Activated T-helper 1 cell treated with anti-CD3 and anti-CD28 coated beads, Interleukin-12 subunit alpha, Interleukin-12 subunit beta, Interleukin-2, Interleukin-4 antibody, amounts not matched to agents 30 ng/mL and 10 ng/mL and 1 ng/mL, durations not matched to agents 14 hours and 24 hours and 36 hours (primary cell): Measurements from ENCODE around the gene LRRC47. TPM values are rescaled to one million over a fixed set of nuclear protein-coding genes. Genes with fewer than 3 reads are reported as not detected.

Source experiments
- DNase-seq: peaks from one replicate; pipeline ENCODE4 v3.0.0; 2021; ENCODE audit warnings: low spot score
- H3K27ac Mint-ChIP-seq: one replicate; pipeline ENCODE4 v1.8.0; 2021; ENCODE audit warnings: mild to moderate bottlenecking, mixed read lengths
- H3K27me3 Mint-ChIP-seq: one replicate; pipeline ENCODE4 v1.8.0; 2022; ENCODE audit warnings: mild to moderate bottlenecking, moderate library complexity, mixed read lengths; ENCODE audit not compliant: insufficient read depth
- H3K36me3 Mint-ChIP-seq: one replicate; pipeline ENCODE4 v1.8.0; 2021; ENCODE audit warnings: low read depth, mixed read lengths
- H3K4me1 Mint-ChIP-seq: one replicate; pipeline ENCODE4 v1.8.0; 2021; ENCODE audit warnings: low read depth, mixed read lengths
- H3K4me3 Mint-ChIP-seq: one replicate; pipeline ENCODE4 v1.8.0; 2021; ENCODE audit warnings: mild to moderate bottlenecking, moderate library complexity, mixed read lengths
- H3K9me3 Mint-ChIP-seq: one replicate; pipeline ENCODE4 v1.8.0; 2021; ENCODE audit warnings: mixed read lengths
- intact Hi-C: fragments of 100-400 bp; cut with micrococcal nuclease; formaldehyde crosslinking; loops from one replicate; pipeline ENCODE4 v1.15.1; 2024
- total RNA-seq: library from RNA; stranded (reverse); gene quantifications from 2 replicates; pipeline ENCODE4 v1.2.3, GENCODE V29; 2022

The LRRC47 gene
- total RNA-seq, 1 donor from 2014 or later = 50.1 TPM

DNA sequence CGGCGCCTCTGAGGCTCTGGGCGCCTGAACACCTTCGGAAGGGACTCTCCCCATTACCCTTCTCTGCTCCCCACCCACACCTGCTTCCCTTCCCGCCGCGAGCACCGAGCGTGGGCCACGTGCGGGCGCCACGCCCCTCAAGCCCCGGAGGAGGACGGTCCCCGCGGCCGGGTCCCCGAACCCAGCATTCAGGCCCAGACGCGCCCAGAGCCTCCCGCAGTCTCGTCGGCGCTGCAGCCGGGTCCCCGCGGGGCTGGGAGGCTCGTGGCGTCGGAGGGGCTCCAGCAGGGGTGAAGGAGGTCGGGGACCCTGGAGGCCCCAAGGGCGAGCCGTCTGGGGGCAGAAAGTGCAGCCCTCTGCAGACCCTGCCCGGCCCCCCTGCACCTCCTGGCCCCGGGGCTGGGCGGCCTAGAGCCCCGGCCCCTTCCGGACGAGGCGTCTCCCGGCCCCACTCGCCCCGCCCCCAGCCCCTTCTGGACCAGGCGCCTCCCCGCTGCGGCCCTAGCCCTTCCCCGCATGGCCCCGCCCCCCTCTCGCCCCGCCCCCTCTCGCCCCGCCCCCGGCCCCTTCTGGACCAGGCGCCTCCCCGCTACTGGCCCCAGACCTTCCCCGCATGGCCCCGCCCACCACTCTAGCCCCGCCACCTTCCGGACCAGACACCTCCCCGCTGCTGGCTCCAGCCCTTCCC, 24.1 kb downstream of the LRRC47 start:
- no peaks in the 10 kb centered on the region for H3K9me3 Mint-ChIP-seq
- no peaks in the 10 kb centered on the region for H3K36me3 Mint-ChIP-seq
- intact Hi-C loops = loop anchor here (1.0 to 10.0 kb wide), 7 partner anchors 24 to 1570 kb away; partner anchors contain the start of genes C1orf174, CEP104, DFFB and LRRC47
- DNase-seq = peak; percentile 80
- peak overlapping the region; percentile 75 for H3K4me3 Mint-ChIP-seq
- peaks cover 9% of the 10 kb centered on the region for H3K27me3 Mint-ChIP-seq
- H3K27ac Mint-ChIP-seq = peak overlapping the region; percentile 52
- peaks cover 8% of the 10 kb centered on the region for H3K4me1 Mint-ChIP-seq

DNA sequence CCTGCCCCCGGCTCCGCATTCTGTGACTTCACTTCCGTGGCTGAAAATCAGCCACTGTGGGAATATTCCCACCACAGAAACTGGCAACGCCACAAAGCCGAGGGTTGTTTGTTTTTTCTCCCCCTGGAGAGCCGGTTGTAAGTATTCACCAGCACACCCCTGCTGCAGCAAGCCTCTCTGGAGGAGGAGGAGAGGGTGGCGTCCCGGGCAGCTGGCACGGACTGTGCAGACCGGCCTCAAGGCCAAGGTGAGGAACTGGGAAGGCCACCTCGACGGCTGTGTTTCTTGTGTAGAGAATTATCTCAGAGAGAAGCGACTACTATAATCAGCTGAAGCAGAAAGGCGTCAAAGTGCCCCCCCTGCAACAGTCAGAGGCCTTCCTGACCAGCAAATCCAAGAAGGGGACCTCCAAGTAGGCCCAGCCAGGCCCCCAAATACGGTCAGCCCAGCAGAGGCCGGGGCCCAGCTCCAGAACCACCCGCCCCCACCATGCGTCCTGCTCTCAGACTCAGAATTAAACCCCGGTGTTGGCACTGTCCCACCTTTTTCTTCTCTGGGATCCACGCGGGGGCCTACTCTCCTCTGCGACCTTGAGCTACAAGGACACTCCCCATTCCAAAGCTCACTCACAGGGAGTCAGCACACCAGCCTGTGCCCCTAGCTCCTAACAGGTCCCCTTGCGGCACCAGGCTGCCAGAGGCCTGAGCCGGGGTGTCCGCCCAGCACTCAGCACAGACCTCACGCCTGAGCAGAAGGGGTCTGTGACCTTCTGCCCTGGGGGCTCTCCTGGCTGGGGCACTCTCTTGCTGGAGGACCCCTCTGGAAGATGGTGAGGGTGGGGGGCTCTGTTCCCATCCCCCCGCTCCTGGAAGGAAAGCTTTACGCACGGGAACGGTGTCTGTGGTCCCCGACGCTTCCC, 24.9 kb downstream of the LRRC47 start:
- intact Hi-C loops = loop anchor here (1.0 to 10.0 kb wide), 7 partner anchors 24 to 1569 kb away; partner anchors contain the start of genes C1orf174, CEP104, DFFB and LRRC47
- no peak for DNase-seq
- Mint-ChIP-seq H3K36me3 (no peaks in the 10 kb centered on the region), H3K4me3 (peak overlapping the region; percentile 75), H3K9me3 (no peaks in the 10 kb centered on the region), H3K27me3 (peaks cover 9% of the 10 kb centered on the region), H3K4me1 (peaks cover 8% of the 10 kb centered on the region), H3K27ac (peak overlapping the region; percentile 52)

DNA sequence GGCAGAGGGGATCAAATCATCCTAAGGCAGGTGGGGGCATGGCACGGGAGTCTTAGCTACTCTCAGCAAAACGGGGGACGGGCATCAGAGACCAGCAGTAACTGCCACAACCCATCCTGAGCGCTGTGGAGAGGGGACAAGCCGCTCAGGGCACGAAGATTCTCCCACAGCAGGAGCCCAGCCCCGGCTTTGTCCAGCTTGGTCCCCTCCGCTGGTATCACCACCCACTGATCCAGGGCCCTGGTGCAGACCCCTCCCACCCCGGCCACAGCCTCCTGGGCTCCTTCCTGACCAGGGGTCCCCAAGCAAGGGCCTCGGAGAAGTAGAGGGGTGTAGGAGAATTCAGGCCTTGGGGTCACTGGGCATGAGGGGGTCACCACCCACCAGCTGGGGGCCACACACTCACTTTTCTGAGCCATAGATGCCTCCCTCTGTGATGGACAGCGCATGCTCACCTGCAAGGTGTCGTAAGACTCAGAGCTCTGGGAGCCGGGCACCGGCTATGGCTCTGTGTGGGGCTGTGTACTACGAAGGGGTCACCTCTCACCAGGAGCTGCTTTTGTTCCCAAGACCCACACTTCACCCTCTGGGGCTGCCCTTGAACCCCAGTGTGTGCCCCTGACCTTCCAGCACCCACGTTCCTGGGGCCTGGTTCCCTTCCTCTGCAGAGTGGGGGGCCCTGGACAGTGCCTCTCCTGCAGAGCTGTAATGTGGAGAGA, 26.1 kb downstream of the LRRC47 start:
- intact Hi-C loops = loop anchor here (5.0 to 10.0 kb wide), 2 partner anchors 145 to 1568 kb away; partner anchors contain the start of gene TPRG1L
- no peak for DNase-seq
- Mint-ChIP-seq H3K4me1 (peaks cover 5% of the 10 kb centered on the region), H3K9me3 (no peaks in the 10 kb centered on the region), H3K27ac (no peak overlapping the region), H3K27me3 (peaks cover 9% of the 10 kb centered on the region), H3K36me3 (no peaks in the 10 kb centered on the region), H3K4me3 (peak overlapping the region; percentile 10)

DNA sequence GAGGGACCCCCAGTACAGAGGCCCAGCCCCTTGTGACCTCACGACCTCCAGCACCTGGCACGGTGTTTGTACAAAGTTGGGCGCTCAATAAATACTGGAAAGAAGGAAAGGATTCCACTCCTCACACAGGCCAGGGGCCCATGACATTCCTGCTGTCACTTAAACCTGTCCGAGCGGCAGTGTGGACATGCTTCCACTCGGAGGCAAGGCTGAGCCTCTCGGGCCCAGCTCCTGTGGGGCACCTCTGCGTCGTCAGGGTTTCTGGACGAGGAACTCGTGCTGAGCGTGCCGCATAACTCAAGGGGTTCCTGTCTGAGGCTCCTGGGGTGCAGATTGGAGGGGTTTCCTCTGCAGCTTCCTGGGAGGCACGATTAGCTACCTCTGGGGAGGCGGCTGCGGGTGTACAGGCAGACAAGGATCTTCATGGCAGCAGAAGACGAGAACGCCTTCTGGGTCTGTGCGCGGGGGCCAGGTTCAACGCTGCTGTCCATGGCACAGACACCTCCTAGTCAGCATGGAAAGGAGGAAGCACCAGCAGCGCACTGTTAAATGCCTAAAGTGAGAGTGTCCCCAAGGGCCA, 27.4 kb downstream of the LRRC47 start:
- H3K9me3 Mint-ChIP-seq = no peaks in the 10 kb centered on the region
- intact Hi-C loops = no loop called here
- no peaks in the 10 kb centered on the region for H3K36me3 Mint-ChIP-seq
- H3K27ac Mint-ChIP-seq = no peak overlapping the region
- H3K27me3 Mint-ChIP-seq = peaks cover 9% of the 10 kb centered on the region
- H3K4me3 Mint-ChIP-seq = no peak overlapping the region
- peaks cover 5% of the 10 kb centered on the region for H3K4me1 Mint-ChIP-seq
- DNase-seq = no peak

DNA sequence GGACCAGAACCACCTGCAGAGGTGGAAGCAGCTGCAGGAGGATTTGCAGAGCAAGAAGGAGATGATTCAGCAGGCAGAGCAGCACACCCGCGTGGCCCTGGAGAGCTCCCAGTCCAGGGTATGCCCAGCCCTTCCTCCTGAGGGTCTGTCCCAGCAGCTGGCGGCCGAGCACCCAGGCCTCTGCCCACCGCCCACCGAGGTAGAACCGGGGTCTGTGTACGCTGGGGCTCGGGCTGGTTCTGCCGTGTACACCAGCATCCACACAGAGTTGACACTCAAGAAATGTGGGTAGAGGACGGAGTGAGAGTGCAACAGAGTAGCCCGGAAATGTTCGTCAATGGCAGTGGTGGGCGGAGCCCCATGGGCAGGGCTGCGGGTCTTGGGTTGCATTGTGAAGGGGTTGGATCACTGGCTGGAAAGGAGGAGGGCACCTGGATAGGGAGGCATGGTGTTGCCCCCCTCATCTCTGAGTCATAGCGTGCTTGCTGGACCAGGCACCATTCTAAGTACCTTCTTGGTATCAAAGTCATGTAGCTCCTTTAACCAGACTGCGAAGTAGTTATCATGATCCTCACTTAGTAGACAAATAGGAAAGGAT, 28.9 kb downstream of the LRRC47 start:
- Mint-ChIP-seq H3K9me3 (no peaks in the 10 kb centered on the region), H3K4me3 (no peak overlapping the region), H3K36me3 (no peaks in the 10 kb centered on the region), H3K4me1 (peaks cover 5% of the 10 kb centered on the region), H3K27me3 (peaks cover 9% of the 10 kb centered on the region), H3K27ac (no peak overlapping the region)
- intact Hi-C loops = no loop called here
- no peak for DNase-seq

DNA sequence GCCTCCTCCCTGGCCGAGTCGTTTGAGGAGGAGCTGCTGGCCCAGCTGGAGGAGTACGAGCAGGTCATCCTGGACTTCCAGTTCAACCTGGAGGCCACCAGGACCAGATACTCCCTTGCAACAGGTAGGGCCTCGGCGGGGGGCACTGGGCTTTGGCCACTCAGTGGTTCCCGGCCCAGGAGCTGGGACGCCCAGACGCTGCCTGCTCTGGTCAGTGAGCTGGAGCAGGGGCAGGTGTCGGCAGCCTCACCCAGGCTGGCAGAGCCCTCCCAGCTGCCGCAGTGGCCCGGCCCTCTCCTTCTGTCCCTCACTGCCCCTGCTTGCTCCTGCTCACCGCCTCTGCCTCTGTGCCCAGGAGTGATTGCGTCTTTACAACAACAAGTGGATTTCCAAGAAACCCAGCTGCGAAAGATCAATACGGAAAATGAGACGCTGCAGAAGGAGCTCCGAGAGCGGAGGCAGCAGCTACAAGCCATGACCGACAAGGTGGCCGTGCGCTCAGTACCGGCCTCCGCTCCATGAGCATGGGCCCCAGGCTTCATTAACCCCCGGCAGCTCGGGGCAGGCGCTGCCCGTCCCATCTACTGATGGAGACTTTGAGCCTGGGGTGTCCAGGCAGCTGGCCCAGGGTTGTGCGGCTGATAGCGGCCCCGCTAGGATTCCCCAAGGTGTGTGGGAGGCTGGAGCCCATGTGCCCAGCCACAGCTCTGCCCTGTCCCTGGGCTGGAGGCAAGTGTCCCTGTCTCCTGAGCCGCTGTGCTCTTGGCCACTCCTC, 32.8 kb downstream of the LRRC47 start:
- Mint-ChIP-seq H3K4me1 (no peaks in the 10 kb centered on the region), H3K36me3 (no peaks in the 10 kb centered on the region), H3K4me3 (no peak overlapping the region), H3K9me3 (peaks cover 6% of the 10 kb centered on the region), H3K27ac (no peak overlapping the region), H3K27me3 (peaks cover 14% of the 10 kb centered on the region)
- intact Hi-C loops = no loop called here
- no peak for DNase-seq

DNA sequence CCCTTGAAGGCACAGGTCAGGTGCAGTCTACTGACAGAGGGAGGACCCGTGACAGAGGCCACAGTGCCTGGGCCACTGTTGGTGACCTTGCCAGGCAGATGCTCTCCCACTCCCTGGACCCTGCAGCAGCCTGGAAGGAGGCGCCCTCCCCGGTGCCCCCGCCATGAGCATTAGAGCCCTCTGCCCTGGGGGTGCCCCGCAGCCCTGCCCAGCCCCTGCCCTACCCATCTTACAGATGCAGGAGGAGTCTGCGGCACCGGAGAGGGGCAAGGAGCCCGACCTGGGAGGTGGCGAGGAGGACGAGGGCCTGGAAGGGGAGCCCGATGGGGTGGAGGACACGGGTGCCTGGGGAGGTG, 33.4 kb downstream of the LRRC47 start:
- Mint-ChIP-seq H3K4me3 (no peak overlapping the region), H3K4me1 (no peaks in the 10 kb centered on the region), H3K27ac (no peak overlapping the region), H3K36me3 (no peaks in the 10 kb centered on the region), H3K27me3 (peaks cover 14% of the 10 kb centered on the region), H3K9me3 (peaks cover 6% of the 10 kb centered on the region)
- intact Hi-C loops = no loop called here
- no peak for DNase-seq

DNA sequence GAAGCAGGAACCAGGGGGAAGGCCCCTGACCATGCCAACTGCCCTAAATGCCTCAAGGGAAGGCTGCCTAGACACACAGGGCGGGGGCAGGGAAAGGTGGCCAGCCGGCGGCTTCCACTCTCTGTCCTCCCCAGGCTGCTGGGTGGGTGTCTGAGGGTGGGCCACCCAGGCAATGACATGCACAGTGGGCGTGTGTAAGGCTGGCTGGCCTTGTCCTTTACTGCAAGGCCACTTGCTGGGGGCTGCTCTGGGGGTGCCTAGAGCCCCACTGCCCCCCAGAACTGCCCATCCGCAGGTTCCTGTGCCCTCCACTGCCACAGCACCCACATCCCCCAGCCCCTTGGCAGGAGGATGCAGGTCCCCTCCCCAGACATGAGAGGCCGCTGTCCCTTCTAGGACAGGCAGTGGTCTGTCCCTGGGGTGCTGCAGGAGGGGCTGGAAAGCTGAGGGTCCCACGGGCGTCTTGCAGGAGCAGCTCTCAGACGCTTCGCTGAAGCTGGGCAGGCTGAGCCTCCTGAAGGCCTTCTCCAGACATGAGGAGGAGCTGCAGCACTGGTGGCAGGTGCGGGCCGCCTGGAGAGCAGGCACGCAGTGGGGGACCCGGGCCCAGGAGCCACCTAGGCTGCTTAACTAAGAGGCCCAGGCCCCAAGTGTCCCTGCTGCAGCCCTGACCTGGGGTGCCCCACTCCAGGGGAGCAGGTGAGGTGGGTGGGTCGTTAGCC, 34.0 kb downstream of the LRRC47 start:
- Mint-ChIP-seq H3K4me1 (no peaks in the 10 kb centered on the region), H3K36me3 (no peaks in the 10 kb centered on the region), H3K9me3 (peaks cover 6% of the 10 kb centered on the region), H3K27ac (no peak overlapping the region), H3K27me3 (peaks cover 10% of the 10 kb centered on the region), H3K4me3 (no peak overlapping the region)
- intact Hi-C loops = no loop called here
- DNase-seq = no peak

DNA sequence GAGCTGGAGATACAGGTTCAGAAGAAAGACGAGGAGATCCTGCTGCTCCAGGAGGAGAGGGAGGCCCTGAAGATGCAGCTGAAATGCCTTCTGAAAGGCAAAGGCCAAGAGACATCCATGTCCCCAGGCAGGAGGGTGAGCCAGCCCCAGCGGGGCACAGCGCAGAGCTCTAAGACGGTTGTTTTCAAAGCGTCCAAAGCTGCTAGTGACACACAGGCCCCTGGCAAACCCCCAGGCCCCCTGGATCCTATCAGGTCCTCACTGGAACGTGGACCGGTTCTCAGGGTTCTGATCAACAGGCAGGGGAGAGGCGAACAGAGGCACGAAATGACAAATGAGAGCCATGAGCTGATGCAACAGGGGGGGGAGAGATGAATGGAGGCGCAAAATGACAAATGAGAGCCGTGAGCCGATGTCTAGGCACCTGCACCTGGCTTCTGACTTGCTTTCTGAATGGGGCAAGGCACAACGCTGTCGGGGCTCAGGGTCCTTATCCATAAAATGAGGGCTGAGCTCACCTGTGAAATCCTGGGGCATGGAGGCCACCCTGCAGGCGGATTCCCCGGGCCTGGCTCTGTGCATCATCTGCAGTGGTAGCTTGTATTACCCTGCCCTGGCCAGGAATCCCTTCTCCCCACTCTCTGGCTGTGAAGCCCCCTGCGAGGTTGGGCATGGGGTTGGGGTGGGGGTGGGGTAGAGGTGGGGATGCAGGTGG, 34.8 kb downstream of the LRRC47 start:
- H3K27me3 Mint-ChIP-seq = peaks cover 10% of the 10 kb centered on the region
- H3K36me3 Mint-ChIP-seq = no peaks in the 10 kb centered on the region
- intact Hi-C loops = no loop called here
- no peak for DNase-seq
- no peaks in the 10 kb centered on the region for H3K4me1 Mint-ChIP-seq
- H3K9me3 Mint-ChIP-seq = peaks cover 6% of the 10 kb centered on the region
- no peak overlapping the region for H3K4me3 Mint-ChIP-seq
- peak overlapping the region; percentile 62 for H3K27ac Mint-ChIP-seq

DNA sequence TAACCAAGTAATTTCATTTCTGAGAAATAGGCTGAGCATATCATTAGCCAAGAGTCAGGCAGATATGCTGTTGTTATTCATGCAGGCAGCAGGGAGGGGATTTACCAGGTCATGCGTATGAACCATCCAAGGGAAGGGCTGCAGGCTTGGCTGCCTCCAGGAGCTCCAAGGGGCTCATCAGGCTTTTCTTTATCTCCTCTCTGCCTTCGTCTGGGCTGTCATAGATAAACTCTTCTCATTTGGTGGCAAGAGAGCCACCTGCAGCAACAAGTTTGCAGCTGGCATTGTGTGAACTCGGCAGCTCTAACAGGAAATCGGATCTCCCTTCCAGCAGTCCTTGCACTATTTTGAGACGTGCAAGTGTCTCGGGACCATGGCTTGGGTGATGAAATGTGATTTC, 36.5 kb downstream of the LRRC47 start:
- Mint-ChIP-seq H3K27me3 (peaks cover 10% of the 10 kb centered on the region), H3K4me1 (no peaks in the 10 kb centered on the region), H3K4me3 (no peak overlapping the region), H3K27ac (no peak overlapping the region), H3K9me3 (peaks cover 6% of the 10 kb centered on the region), H3K36me3 (no peaks in the 10 kb centered on the region)
- intact Hi-C loops = no loop called here
- no peak for DNase-seq

DNA sequence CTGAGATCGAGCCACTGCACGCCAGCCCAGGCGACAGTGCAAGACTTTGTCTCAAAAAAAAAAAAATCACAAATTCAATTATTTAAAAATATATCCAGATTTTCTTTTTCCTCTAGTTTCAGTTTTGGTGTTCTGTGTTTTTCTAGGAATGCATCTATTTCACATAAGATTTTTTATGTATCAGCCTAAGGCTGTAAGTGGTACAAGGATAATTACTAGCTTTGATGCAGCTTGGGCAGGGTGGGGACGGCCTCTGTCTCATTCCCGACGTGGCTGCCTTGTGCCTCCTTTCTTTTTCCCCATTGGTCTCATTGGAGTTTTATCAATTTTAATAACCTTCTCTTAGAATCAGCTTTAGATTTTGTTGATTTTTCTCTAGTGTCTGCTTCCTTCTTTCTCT, 37.1 kb downstream of the LRRC47 start:
- no peak for DNase-seq
- no peaks in the 10 kb centered on the region for H3K4me1 Mint-ChIP-seq
- H3K9me3 Mint-ChIP-seq = peaks cover 6% of the 10 kb centered on the region
- intact Hi-C loops = no loop called here
- H3K36me3 Mint-ChIP-seq = no peaks in the 10 kb centered on the region
- H3K4me3 Mint-ChIP-seq = no peak overlapping the region
- H3K27me3 Mint-ChIP-seq = peaks cover 10% of the 10 kb centered on the region
- no peak overlapping the region for H3K27ac Mint-ChIP-seq
